Measurements from ENCODE around the gene BCL2L13. TPM values are rescaled to one million over a fixed set of nuclear protein-coding genes. Genes with fewer than 3 reads are reported as not detected.
A peak's percentile ranks its signal among the peaks of the same experiment; 100 is the strongest.

BCL2L13 gene
- total and polyA plus RNA-seq, 9 donors = 35.2 to 46.4 (median 40.2) TPM

GRCh38 chr22:17724678-17725499 lies 86.3 kb downstream of the BCL2L13 start:
- H3K9me3 ChIP-seq (replicated peaks; ENCODE audit: control insufficient read depth, low read depth, low read length) = no peaks in the 10 kb centered on the region
- H3K36me3 ChIP-seq (ENCODE audit: control insufficient read depth, insufficient read depth, low read length) = peaks cover 34% of the 10 kb centered on the region
- peaks cover 26% of the 10 kb centered on the region for H3K4me1 ChIP-seq (ENCODE audit: control insufficient read depth, insufficient read depth, low read length)
- H3K27me3 ChIP-seq (ENCODE audit: control insufficient read depth, insufficient read depth, low read length) = no peaks in the 10 kb centered on the region
- peak overlapping the region; percentile 82 for H3K27ac ChIP-seq (ENCODE audit: low read length)
- peak; percentile 54 for DNase-seq
- H3K4me3 ChIP-seq (ENCODE audit: low read length) = no peak overlapping the region
- 58% methylated on average over 6 of the region's 8 CpGs for WGBS (ENCODE audit: insufficient coverage)

DNA sequence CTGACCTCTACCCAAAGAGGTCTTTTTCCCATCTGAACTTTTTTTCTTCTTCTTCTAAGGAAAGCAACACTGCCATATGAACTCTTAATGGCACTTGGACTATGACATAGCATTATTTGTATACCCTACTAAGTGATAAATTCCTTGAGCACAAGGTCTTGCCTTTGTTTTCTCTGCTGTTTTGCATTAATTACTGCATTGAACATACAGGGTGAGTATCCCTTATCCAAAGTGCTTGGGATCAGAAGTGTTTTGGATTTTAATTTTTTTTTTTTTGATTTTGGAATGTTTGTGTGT lies 86.9 kb downstream of the BCL2L13 start:
- Histone ChIP-seq H3K27ac (ENCODE audit: low read length) (peak overlapping the region; percentile 82), H3K9me3 (replicated peaks; ENCODE audit: control insufficient read depth, low read depth, low read length) (no peaks in the 10 kb centered on the region), H3K36me3 (ENCODE audit: control insufficient read depth, insufficient read depth, low read length) (peaks cover 39% of the 10 kb centered on the region), H3K4me3 (ENCODE audit: low read length) (no peak overlapping the region), H3K27me3 (ENCODE audit: control insufficient read depth, insufficient read depth, low read length) (no peaks in the 10 kb centered on the region), H3K4me1 (ENCODE audit: control insufficient read depth, insufficient read depth, low read length) (peaks cover 26% of the 10 kb centered on the region)
- DNase-seq = no peak

DNA sequence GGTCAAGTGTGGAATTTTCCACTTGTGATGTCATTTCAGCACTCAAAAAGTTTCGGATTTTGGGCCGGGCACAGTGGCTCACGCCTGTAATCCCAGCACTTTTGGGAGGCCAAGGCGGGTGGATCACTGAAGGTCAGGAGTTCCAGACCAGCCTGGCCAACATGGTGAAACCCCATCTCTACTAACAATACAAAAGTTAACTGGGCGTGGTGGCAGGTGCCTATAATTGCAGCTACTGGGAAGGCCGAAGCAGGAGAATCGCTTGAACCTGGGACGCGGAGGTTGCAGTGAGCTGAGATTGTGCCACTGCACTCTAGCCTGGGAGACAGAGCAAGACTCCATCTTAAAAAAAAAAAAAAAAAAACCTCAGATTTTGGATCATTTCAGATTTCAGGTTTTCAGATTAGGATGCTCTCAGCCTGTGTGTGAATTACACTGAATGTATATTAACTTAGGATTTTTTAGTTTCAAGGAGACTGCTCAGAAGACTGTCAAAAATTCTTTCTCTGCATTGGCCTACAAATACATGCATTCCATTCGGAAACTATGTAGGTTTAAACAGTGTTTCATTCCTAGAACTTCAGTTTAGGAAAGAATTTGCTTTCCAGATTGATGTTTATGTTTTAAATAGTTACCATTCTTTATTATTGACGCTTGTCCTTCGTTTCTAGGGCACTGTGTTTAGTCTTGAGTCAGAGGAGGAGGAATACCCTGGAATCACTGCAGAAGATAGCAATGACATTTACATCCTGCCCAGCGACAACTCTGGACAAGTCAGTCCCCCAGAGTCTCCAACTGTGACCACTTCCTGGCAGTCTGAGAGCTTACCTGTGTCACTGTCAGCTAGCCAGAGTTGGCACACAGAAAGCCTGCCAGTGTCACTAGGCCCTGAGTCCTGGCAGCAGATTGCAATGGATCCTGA lies 87.7 kb downstream of the BCL2L13 start:
- peak overlapping the region; percentile 31 for H3K27ac ChIP-seq (ENCODE audit: low read length)
- peaks cover 43% of the 10 kb centered on the region for H3K36me3 ChIP-seq (ENCODE audit: control insufficient read depth, insufficient read depth, low read length)
- no peaks in the 10 kb centered on the region for H3K27me3 ChIP-seq (ENCODE audit: control insufficient read depth, insufficient read depth, low read length)
- DNase-seq = no peak
- no peak overlapping the region for H3K4me3 ChIP-seq (ENCODE audit: low read length)
- 84% methylated on average over 2 of the region's 13 CpGs for WGBS (ENCODE audit: insufficient coverage)
- H3K9me3 ChIP-seq (replicated peaks; ENCODE audit: control insufficient read depth, low read depth, low read length) = no peaks in the 10 kb centered on the region
- peaks cover 26% of the 10 kb centered on the region for H3K4me1 ChIP-seq (ENCODE audit: control insufficient read depth, insufficient read depth, low read length)

- H3K4me3 ChIP-seq (ENCODE audit: low read length) = no peak overlapping the region
- DNase-seq = no peak
- H3K4me1 ChIP-seq (ENCODE audit: control insufficient read depth, insufficient read depth, low read length) = peaks cover 26% of the 10 kb centered on the region
- 90% methylated on average over 13 of the region's 18 CpGs for WGBS (ENCODE audit: insufficient coverage)
- no peaks in the 10 kb centered on the region for H3K9me3 ChIP-seq (replicated peaks; ENCODE audit: control insufficient read depth, low read depth, low read length)
- H3K27me3 ChIP-seq (ENCODE audit: control insufficient read depth, insufficient read depth, low read length) = no peaks in the 10 kb centered on the region
- peaks cover 53% of the 10 kb centered on the region for H3K36me3 ChIP-seq (ENCODE audit: control insufficient read depth, insufficient read depth, low read length)
- peak overlapping the region; percentile 31 for H3K27ac ChIP-seq (ENCODE audit: low read length)
Observed at GRCh38 chr22:17726928-17727897, 88.7 kb downstream of the BCL2L13 start.

DNA sequence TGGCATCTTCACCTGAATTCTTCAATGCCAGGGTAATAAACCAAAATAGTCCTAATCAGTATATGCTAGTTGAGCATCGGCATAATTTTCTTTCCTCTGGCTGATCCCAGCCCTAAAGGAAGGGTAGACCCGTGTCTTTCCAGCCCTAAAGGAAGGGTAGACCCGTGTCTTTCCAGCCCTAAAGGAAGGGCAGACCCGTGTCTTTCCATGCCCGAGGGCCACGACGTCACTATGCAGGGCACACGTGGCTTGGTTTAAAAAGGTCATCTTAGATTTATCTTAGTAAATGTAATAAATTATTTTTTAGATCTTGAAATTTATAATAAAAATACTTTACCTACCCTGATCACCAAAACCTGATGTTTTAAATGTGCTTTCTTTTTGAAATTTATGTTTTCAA lies 90.2 kb downstream of the BCL2L13 start:
- Histone ChIP-seq H3K4me3 (ENCODE audit: low read length) (no peak overlapping the region), H3K9me3 (replicated peaks; ENCODE audit: control insufficient read depth, low read depth, low read length) (no peaks in the 10 kb centered on the region), H3K27ac (ENCODE audit: low read length) (no peak overlapping the region), H3K27me3 (ENCODE audit: control insufficient read depth, insufficient read depth, low read length) (no peaks in the 10 kb centered on the region), H3K4me1 (ENCODE audit: control insufficient read depth, insufficient read depth, low read length) (peaks cover 26% of the 10 kb centered on the region), H3K36me3 (ENCODE audit: control insufficient read depth, insufficient read depth, low read length) (peaks cover 64% of the 10 kb centered on the region)
- 91% methylated on average over 3 of the region's 8 CpGs for WGBS (ENCODE audit: insufficient coverage)
- no peak for DNase-seq

- DNase-seq = no peak
- Histone ChIP-seq H3K4me3 (ENCODE audit: low read length) (no peak overlapping the region), H3K27me3 (ENCODE audit: control insufficient read depth, insufficient read depth, low read length) (no peaks in the 10 kb centered on the region), H3K9me3 (replicated peaks; ENCODE audit: control insufficient read depth, low read depth, low read length) (no peaks in the 10 kb centered on the region), H3K4me1 (ENCODE audit: control insufficient read depth, insufficient read depth, low read length) (peaks cover 26% of the 10 kb centered on the region), H3K36me3 (ENCODE audit: control insufficient read depth, insufficient read depth, low read length) (peaks cover 72% of the 10 kb centered on the region), H3K27ac (ENCODE audit: low read length) (no peak overlapping the region)
- WGBS (ENCODE audit: insufficient coverage) = 86% methylated on average over 1 of the region's 6 CpGs
Observed at GRCh38 chr22:17729561-17729960, 91.0 kb downstream of the BCL2L13 start.

GRCh38 chr22:17732251-17732854 lies 93.8 kb downstream of the BCL2L13 start:
- Histone ChIP-seq H3K4me1 (ENCODE audit: control insufficient read depth, insufficient read depth, low read length) (peaks cover 9% of the 10 kb centered on the region), H3K9me3 (replicated peaks; ENCODE audit: control insufficient read depth, low read depth, low read length) (no peaks in the 10 kb centered on the region), H3K36me3 (ENCODE audit: control insufficient read depth, insufficient read depth, low read length) (peaks cover 67% of the 10 kb centered on the region), H3K27me3 (ENCODE audit: control insufficient read depth, insufficient read depth, low read length) (no peaks in the 10 kb centered on the region), H3K27ac (ENCODE audit: low read length) (no peak overlapping the region), H3K4me3 (ENCODE audit: low read length) (no peak overlapping the region)
- WGBS (ENCODE audit: insufficient coverage) = 100% methylated on average over 1 of the region's 2 CpGs
- no peak for DNase-seq

- no CpG with 5 or more reads among the region's 3 CpGs for WGBS (ENCODE audit: insufficient coverage)
- no peak for DNase-seq
- no peak overlapping the region for H3K4me3 ChIP-seq (ENCODE audit: low read length)
- H3K27ac ChIP-seq (ENCODE audit: low read length) = no peak overlapping the region
- peaks cover 67% of the 10 kb centered on the region for H3K36me3 ChIP-seq (ENCODE audit: control insufficient read depth, insufficient read depth, low read length)
- H3K9me3 ChIP-seq (replicated peaks; ENCODE audit: control insufficient read depth, low read depth, low read length) = no peaks in the 10 kb centered on the region
- H3K27me3 ChIP-seq (ENCODE audit: control insufficient read depth, insufficient read depth, low read length) = no peaks in the 10 kb centered on the region
- H3K4me1 ChIP-seq (ENCODE audit: control insufficient read depth, insufficient read depth, low read length) = no peaks in the 10 kb centered on the region
Observed at GRCh38 chr22:17733466-17733865, 94.9 kb downstream of the BCL2L13 start.

GRCh38 chr22:17734187-17734586 lies 95.6 kb downstream of the BCL2L13 start:
- no peaks in the 10 kb centered on the region for H3K4me1 ChIP-seq (ENCODE audit: control insufficient read depth, insufficient read depth, low read length)
- no peak overlapping the region for H3K4me3 ChIP-seq (ENCODE audit: low read length)
- WGBS (ENCODE audit: insufficient coverage) = 81% methylated on average over 3 of the region's 4 CpGs
- H3K27ac ChIP-seq (ENCODE audit: low read length) = no peak overlapping the region
- H3K9me3 ChIP-seq (replicated peaks; ENCODE audit: control insufficient read depth, low read depth, low read length) = no peaks in the 10 kb centered on the region
- no peak for DNase-seq
- H3K36me3 ChIP-seq (ENCODE audit: control insufficient read depth, insufficient read depth, low read length) = peaks cover 68% of the 10 kb centered on the region
- H3K27me3 ChIP-seq (ENCODE audit: control insufficient read depth, insufficient read depth, low read length) = no peaks in the 10 kb centered on the region
